Tibial artery (tissue), 4 donors: ENCODE results near the gene AS3MT.
A peak's percentile ranks its signal among the peaks of the same experiment; 100 is the strongest.
"Not testable (repeated sequence)": the region's sequence is repeated elsewhere in the genome, so short reads cannot be mapped to it uniquely, and the experiment has no call there.

Experiments
- DNase-seq, 2 donors: peaks; one replicate each; pipeline ENCODE4 v3.0.0-alpha.2; 2019
- H3K27ac ChIP-seq, 2 donors: fragments of 200-600 bp; sonication (generic) in 1 of 2; 1 replicate in 1 of 2; 2 replicates in 1 of 2; pipeline ENCODE4 v1.5.1; 2018 to 2019; ENCODE audit warnings: mild to moderate bottlenecking in 1 of 2
- H3K27me3 ChIP-seq, 2 donors: fragments of 200-600 bp; sonication (generic) in 1 of 2; one replicate each; pipeline versions ENCODE4 v1.5.1 to v1.6.0; 2016 to 2019
- H3K36me3 ChIP-seq, 3 donors: fragments of 200-600 bp; sonication (generic) in 2 of 3; one replicate each; pipeline ENCODE4 v1.5.1; 2016 to 2019; ENCODE audit warnings: mild to moderate bottlenecking in 2 of 3
- H3K4me1 ChIP-seq, 4 donors: fragments of 200-600 bp; sonication (generic) in 2 of 4; 1 replicate in 3 of 4; 2 replicates in 1 of 4; pipeline ENCODE4 v1.5.1; 2016 to 2019
- H3K4me3 ChIP-seq, 2 donors: fragments of 200-600 bp; sonication (generic) in 1 of 2; 1 replicate in 1 of 2; 2 replicates in 1 of 2; pipeline ENCODE4 v1.5.1; 2018 to 2019; ENCODE audit warnings: mild to moderate bottlenecking in 2 of 2
- H3K9me3 ChIP-seq, 3 donors: fragments of 200-600 bp; sonication (generic) in 1 of 3; one replicate each; pipeline ENCODE4 v1.5.1; 2016 to 2019
- intact Hi-C: fragments of 100-400 bp; cut with DNase I; formaldehyde crosslinking; loops from one replicate; pipeline ENCODE4 v1.15.0; 2023; ENCODE audit warnings: low total_unique reads
- TF ChIP-seq, protein P1 (sequence below), 2 experiments: fragments of 200-600 bp in 1 of 2; fragments of 450-650 bp in 1 of 2; IDR thresholded peaks; one replicate each; pipeline ENCODE4 v1.5.1; 2017 to 2019; ENCODE audit warnings: antibody characterized with exemption in 2 of 2, mild to moderate bottlenecking in 1 of 2, moderate library complexity in 1 of 2

Gene AS3MT

GRCh38 chr10:102837230-102837721 lies 32.0 kb upstream of the AS3MT start, which contains the start of gene CYP17A1:
Gene CYP17A1, minus strand, starts transcription at chr10:102837413. Its CDS starts 52 bp downstream, at chr10:102837361.
- no peaks in the 10 kb centered on the region for H3K36me3 ChIP-seq
- TF ChIP-seq, protein P1, sequence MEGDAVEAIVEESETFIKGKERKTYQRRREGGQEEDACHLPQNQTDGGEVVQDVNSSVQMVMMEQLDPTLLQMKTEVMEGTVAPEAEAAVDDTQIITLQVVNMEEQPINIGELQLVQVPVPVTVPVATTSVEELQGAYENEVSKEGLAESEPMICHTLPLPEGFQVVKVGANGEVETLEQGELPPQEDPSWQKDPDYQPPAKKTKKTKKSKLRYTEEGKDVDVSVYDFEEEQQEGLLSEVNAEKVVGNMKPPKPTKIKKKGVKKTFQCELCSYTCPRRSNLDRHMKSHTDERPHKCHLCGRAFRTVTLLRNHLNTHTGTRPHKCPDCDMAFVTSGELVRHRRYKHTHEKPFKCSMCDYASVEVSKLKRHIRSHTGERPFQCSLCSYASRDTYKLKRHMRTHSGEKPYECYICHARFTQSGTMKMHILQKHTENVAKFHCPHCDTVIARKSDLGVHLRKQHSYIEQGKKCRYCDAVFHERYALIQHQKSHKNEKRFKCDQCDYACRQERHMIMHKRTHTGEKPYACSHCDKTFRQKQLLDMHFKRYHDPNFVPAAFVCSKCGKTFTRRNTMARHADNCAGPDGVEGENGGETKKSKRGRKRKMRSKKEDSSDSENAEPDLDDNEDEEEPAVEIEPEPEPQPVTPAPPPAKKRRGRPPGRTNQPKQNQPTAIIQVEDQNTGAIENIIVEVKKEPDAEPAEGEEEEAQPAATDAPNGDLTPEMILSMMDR (IDR thresholded peaks at IDR 0.05), result no peak
- DNase-seq, result peak in 1 of 2 donors; percentile 76
- intact Hi-C loops, result loop anchor here (5.0 to 10.0 kb wide), 2 partner anchors 65 to 408 kb away; partner anchors contain the start of gene RPEL1
- no peak within 1 kb of the TSS for H3K4me3 ChIP-seq
- peaks cover 0 to 14% (median 10%) of the 10 kb centered on the region in 4 donors for H3K4me1 ChIP-seq
- H3K27ac ChIP-seq, result no peak within 1 kb of the TSS
- peaks cover 0 to 8% of the 10 kb centered on the region in 2 donors for H3K27me3 ChIP-seq
- peaks cover 0 to 7% (median 0%) of the 10 kb centered on the region in 3 donors for H3K9me3 ChIP-seq

- not testable (repeated sequence) for H3K9me3 ChIP-seq, DNase-seq, H3K36me3 ChIP-seq, H3K4me3 ChIP-seq, H3K27ac ChIP-seq
- intact Hi-C loops, result loop anchor here (5.0 to 10.0 kb wide), 2 partner anchors 64 to 406 kb away; partner anchors contain the start of gene RPEL1
- Histone ChIP-seq H3K27me3 (peaks cover 0 to 16% of the 10 kb centered on the region in 2 donors), H3K4me1 (peaks cover 0 to 14% (median 10%) of the 10 kb centered on the region in 4 donors)
These were observed 30.9 kb upstream of the AS3MT start for GRCh38 chr10:102838276-102838927.

DNA sequence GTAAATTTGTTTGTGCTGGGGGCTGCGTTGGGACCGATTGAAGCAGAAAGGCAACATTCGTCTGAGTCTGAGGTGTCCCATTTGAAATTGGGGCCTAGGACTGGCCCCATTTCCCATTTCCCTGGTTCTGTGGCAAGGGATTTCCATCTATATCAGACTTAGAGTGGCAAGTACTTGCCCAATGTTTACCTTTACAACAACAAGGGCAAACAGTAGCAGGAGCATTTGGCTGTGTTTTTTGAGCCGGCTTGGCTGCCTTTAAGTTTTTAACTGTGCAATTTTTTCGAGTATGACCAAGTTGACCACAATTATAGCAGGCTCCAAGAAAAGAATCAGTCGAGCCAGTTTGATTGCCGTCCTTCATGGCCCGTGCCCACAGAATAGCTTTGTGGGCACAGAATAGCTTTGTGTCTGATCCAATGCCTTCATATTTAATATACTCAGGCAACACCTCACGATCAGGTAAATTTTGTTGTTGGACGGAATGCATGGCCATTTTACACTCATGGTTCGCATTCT lies 27.4 kb upstream of the AS3MT start:
- no peak for DNase-seq
- intact Hi-C loops, result no loop called here
- Histone ChIP-seq H3K27me3 (peaks cover 0 to 24% of the 10 kb centered on the region in 2 donors), H3K4me3 (no peak overlapping the region), H3K36me3 (no peaks in the 10 kb centered on the region), H3K4me1 (peaks cover 0 to 11% (median 5%) of the 10 kb centered on the region in 4 donors), H3K9me3 (peaks cover 0 to 7% (median 0%) of the 10 kb centered on the region in 3 donors), H3K27ac (no peak overlapping the region)
- TF ChIP-seq, protein P1 (IDR thresholded peaks at IDR 0.05), result no peak

DNA sequence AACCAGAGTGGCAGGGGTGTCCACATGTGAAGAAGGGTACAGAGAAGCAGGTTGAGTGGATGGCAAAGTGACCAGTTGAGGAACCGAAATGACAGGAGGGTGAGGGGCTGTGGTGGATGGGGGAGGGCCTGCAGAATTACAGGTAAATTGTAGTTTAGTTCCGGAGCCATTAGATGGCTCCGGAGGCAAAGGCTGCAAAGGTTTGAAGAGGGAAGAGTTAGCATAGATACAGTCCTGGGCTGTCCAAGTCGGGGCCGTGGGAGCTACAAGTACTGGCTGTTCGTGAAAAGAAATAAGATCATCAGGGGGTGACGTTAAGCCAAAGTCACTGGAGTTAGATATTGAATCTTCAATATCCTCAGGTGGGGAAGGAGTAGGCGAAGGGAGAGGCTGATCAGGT lies 26.1 kb upstream of the AS3MT start:
- H3K36me3 ChIP-seq, H3K4me3 ChIP-seq, H3K27ac ChIP-seq, H3K9me3 ChIP-seq, H3K4me1 ChIP-seq, intact Hi-C loops, DNase-seq: not testable (repeated sequence)
- peaks cover 0 to 24% of the 10 kb centered on the region in 2 donors for H3K27me3 ChIP-seq

GRCh38 chr10:102844190-102844776 lies 25.0 kb upstream of the AS3MT start:
- H3K36me3 ChIP-seq, H3K4me3 ChIP-seq, intact Hi-C loops, DNase-seq, H3K9me3 ChIP-seq, H3K4me1 ChIP-seq, H3K27ac ChIP-seq: not testable (repeated sequence)
- H3K27me3 ChIP-seq, result peaks cover 0 to 24% of the 10 kb centered on the region in 2 donors

DNA sequence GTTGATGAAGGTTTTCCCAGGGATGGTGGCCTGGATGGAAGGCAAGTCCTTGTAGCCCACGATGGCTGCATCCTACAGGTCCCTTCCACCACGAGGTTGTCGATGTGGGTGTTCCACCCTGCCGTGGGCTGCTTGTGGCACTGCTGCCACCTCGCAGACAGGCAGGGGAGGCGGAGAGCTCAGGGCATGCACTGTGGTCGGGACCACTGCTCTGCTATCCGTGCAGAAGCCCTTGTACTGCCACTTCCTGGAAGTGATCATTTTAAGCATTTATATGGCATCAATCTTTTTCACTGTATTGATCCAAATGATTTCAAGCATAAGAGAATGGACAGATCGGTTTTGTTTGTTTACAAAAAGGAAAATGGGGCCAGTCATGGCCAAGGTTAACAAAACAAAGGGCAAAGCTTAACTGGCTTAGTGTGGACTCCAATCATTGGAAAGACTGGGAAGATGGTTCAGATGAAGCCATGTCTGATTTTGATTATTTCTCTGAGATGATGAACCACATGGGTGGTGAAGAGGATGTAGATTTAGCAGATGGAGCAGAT lies 23.8 kb upstream of the AS3MT start:
- Histone ChIP-seq H3K27ac (no peak overlapping the region), H3K27me3 (peaks cover 0 to 24% of the 10 kb centered on the region in 2 donors), H3K4me1 (no peaks in the 10 kb centered on the region), H3K4me3 (no peak overlapping the region), H3K9me3 (no peaks in the 10 kb centered on the region), H3K36me3 (no peaks in the 10 kb centered on the region)
- DNase-seq, result no peak
- TF ChIP-seq, protein P1 (IDR thresholded peaks at IDR 0.05), result no peak
- intact Hi-C loops, result no loop called here
